ENCODE data around the gene PPFIBP1. TPM values are rescaled to one million over a fixed set of nuclear protein-coding genes. Genes with fewer than 3 reads are reported as not detected.

The PPFIBP1 gene
- total RNA-seq, 1 donor = 179 TPM

GRCh38 chr12:27672051-27672450, 148.0 kb downstream of the PPFIBP1 start:
- TF ChIP-seq CTCF (IDR thresholded peaks at IDR 0.05; ENCODE audit: extremely low read depth, low read depth, low read length) = no peak
- Histone ChIP-seq H3K27me3 (ENCODE audit: insufficient read depth, low read length) (no peaks in the 10 kb centered on the region), H3K36me3 (ENCODE audit: insufficient read depth, low read length) (peaks cover 84% of the 10 kb centered on the region), H3K4me2 (ENCODE audit: insufficient read depth, low read length) (no peak overlapping the region), H4K20me1 (ENCODE audit: insufficient read depth, low read length) (no peaks in the 10 kb centered on the region), H3K27ac (ENCODE audit: low read depth, low read length) (no peak overlapping the region), H2AFZ (ENCODE audit: low read length) (no peak overlapping the region), H3K79me2 (ENCODE audit: insufficient read depth, low read length) (peaks cover 2% of the 10 kb centered on the region), H3K9me3 (ENCODE audit: low read depth, low read length) (no peaks in the 10 kb centered on the region), H3K4me3 (ENCODE audit: insufficient read depth, low read length) (no peak overlapping the region), H3K4me1 (ENCODE audit: insufficient read depth, low read length) (peaks cover 11% of the 10 kb centered on the region)
- DNase-seq (ENCODE audit: insufficient read length, low spot score, missing footprints) = no peak

- peaks cover 2% of the 10 kb centered on the region for H3K79me2 ChIP-seq (ENCODE audit: insufficient read depth, low read length)
- H3K4me1 ChIP-seq (ENCODE audit: insufficient read depth, low read length) = peaks cover 5% of the 10 kb centered on the region
- H2AFZ ChIP-seq (ENCODE audit: low read length) = no peak overlapping the region
- H3K27ac ChIP-seq (ENCODE audit: low read depth, low read length) = no peak overlapping the region
- no peak overlapping the region for H3K4me2 ChIP-seq (ENCODE audit: insufficient read depth, low read length)
- no peak overlapping the region for H3K4me3 ChIP-seq (ENCODE audit: insufficient read depth, low read length)
- no peak for DNase-seq (ENCODE audit: insufficient read length, low spot score, missing footprints)
- no peaks in the 10 kb centered on the region for H4K20me1 ChIP-seq (ENCODE audit: insufficient read depth, low read length)
- TF ChIP-seq CTCF (IDR thresholded peaks at IDR 0.05; ENCODE audit: extremely low read depth, low read depth, low read length) = no peak
- no peaks in the 10 kb centered on the region for H3K9me3 ChIP-seq (ENCODE audit: low read depth, low read length)
- peaks cover 87% of the 10 kb centered on the region for H3K36me3 ChIP-seq (ENCODE audit: insufficient read depth, low read length)
- no peaks in the 10 kb centered on the region for H3K27me3 ChIP-seq (ENCODE audit: insufficient read depth, low read length)
Observed at GRCh38 chr12:27672643-27673042, 148.6 kb downstream of the PPFIBP1 start.

- Histone ChIP-seq H3K4me3 (ENCODE audit: insufficient read depth, low read length) (no peak overlapping the region), H3K27me3 (ENCODE audit: insufficient read depth, low read length) (no peaks in the 10 kb centered on the region), H3K4me2 (ENCODE audit: insufficient read depth, low read length) (no peak overlapping the region)
Observed at GRCh38 chr12:27673101-27673718, 149.2 kb downstream of the PPFIBP1 start.

DNA sequence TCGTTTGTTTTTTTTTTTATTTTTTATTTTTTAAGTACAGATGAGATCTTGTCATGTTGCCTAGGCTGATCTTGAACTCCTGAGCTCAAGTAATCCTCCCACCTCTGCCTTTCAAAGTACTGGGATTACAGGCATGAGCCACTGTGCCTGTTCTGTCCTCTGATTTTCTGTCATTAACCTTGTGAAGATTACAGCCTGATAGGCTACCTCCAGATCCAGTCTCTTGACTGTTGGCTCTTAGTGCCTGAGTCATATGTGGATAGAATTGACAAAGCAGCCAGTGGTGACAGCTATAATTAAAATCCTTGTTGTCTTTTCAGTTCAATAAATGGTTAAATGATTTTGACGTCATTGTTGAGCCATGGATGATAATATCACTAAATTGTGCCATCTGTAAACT, 151.0 kb downstream of the PPFIBP1 start:
- H3K4me3 ChIP-seq (ENCODE audit: insufficient read depth, low read length) = no peak overlapping the region
- no peak overlapping the region for H3K4me2 ChIP-seq (ENCODE audit: insufficient read depth, low read length)
- H3K4me1 ChIP-seq (ENCODE audit: insufficient read depth, low read length) = no peaks in the 10 kb centered on the region
- no peak overlapping the region for H2AFZ ChIP-seq (ENCODE audit: low read length)
- H4K20me1 ChIP-seq (ENCODE audit: insufficient read depth, low read length) = no peaks in the 10 kb centered on the region
- DNase-seq (ENCODE audit: insufficient read length, low spot score, missing footprints) = no peak
- H3K27me3 ChIP-seq (ENCODE audit: insufficient read depth, low read length) = no peaks in the 10 kb centered on the region
- no peaks in the 10 kb centered on the region for H3K9me3 ChIP-seq (ENCODE audit: low read depth, low read length)
- no peak for TF ChIP-seq CTCF (IDR thresholded peaks at IDR 0.05; ENCODE audit: extremely low read depth, low read depth, low read length)
- no peak overlapping the region for H3K27ac ChIP-seq (ENCODE audit: low read depth, low read length)
- H3K79me2 ChIP-seq (ENCODE audit: insufficient read depth, low read length) = no peaks in the 10 kb centered on the region
- peaks cover 86% of the 10 kb centered on the region for H3K36me3 ChIP-seq (ENCODE audit: insufficient read depth, low read length)

More at GRCh38 chr12:27673101-27673718, 149.2 kb downstream of the PPFIBP1 start:
- H4K20me1 ChIP-seq (ENCODE audit: insufficient read depth, low read length) = no peaks in the 10 kb centered on the region
- TF ChIP-seq CTCF (IDR thresholded peaks at IDR 0.05; ENCODE audit: extremely low read depth, low read depth, low read length) = no peak
- peaks cover 87% of the 10 kb centered on the region for H3K36me3 ChIP-seq (ENCODE audit: insufficient read depth, low read length)
- DNase-seq (ENCODE audit: insufficient read length, low spot score, missing footprints) = no peak
- no peaks in the 10 kb centered on the region for H3K9me3 ChIP-seq (ENCODE audit: low read depth, low read length)
- H2AFZ ChIP-seq (ENCODE audit: low read length) = no peak overlapping the region
- no peaks in the 10 kb centered on the region for H3K4me1 ChIP-seq (ENCODE audit: insufficient read depth, low read length)
- H3K79me2 ChIP-seq (ENCODE audit: insufficient read depth, low read length) = peaks cover 2% of the 10 kb centered on the region
- no peak overlapping the region for H3K27ac ChIP-seq (ENCODE audit: low read depth, low read length)
